ENCODE results near the gene RAB40C. TPM values are rescaled to one million over a fixed set of nuclear protein-coding genes. Genes with fewer than 3 reads are reported as not detected.

Gene RAB40C
- total and polyA plus RNA-seq, 9 of the 15 experiments (the other 6 are each of a cell fraction or from before 2014, with no cell fraction given): 0.17 to 23.4 (median 8.7) TPM

DNA sequence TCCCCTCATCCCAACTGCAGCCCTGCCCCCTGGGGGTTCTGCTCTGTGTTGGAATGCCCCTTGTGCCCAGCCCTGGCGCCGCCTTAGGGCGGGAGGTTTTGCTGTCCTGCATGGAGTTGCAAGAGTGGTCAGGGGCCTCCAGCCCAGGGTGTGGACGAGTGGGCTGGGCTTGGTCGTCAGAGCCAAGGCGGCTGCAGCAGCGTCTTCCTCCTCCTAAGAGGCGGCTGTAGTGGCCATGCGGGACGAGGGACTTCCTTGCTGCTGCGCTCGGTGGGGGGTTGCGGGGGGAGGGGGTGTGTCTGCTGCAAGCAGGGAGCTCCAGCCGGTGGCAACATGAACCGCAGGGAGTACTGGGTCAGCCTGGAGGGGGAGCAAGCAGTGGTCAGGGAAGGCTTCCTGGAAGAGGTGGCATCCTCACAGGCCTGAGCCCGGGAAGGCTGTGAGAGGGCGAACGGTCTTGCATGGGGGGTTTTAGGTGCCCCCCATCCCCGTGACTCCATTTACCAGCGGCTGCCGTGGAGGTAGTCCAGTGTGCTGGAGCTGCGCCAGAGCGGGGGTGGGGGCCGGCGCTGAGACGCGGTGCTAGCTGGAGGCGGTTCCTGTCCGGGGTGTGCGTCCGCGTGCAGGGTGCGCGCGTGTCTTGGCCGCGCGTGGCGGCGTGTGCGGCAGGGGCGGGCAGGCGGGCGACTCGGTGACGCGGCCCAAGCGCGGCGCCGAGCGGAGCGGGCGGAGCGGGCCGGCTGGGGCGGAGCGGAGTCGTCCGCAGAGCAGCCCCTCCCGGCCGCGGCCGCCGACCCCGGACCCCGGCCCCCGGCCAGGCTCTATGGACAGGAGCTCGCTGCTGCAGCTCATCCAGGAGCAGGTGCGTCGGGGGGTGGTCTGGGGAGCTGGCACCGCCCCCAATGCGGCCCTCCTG is 85.4 kb downstream of the RAB40C start, which contains the start of gene RHBDL1 (continued):
- TF ChIP-seq, protein P1, sequence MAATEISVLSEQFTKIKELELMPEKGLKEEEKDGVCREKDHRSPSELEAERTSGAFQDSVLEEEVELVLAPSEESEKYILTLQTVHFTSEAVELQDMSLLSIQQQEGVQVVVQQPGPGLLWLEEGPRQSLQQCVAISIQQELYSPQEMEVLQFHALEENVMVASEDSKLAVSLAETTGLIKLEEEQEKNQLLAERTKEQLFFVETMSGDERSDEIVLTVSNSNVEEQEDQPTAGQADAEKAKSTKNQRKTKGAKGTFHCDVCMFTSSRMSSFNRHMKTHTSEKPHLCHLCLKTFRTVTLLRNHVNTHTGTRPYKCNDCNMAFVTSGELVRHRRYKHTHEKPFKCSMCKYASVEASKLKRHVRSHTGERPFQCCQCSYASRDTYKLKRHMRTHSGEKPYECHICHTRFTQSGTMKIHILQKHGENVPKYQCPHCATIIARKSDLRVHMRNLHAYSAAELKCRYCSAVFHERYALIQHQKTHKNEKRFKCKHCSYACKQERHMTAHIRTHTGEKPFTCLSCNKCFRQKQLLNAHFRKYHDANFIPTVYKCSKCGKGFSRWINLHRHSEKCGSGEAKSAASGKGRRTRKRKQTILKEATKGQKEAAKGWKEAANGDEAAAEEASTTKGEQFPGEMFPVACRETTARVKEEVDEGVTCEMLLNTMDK (IDR thresholded peaks at IDR 0.05; ENCODE audit: borderline replicate concordance, insufficient read depth, low read depth, low read length, poor library complexity, severe bottlenecking): peak; percentile 83
- TF ChIP-seq POLR2AphosphoS2 (IDR thresholded peaks at IDR 0.05; ENCODE audit: low read length) (peak; percentile 89), E2F5 (CRISPR knock-in tag; IDR thresholded peaks at IDR 0.05) (no peak), HDAC1 (IDR thresholded peaks at IDR 0.05) (peak; percentile 82 to 85; a peak in 3 of 4 replicates), RNF2 (IDR thresholded peaks at IDR 0.05) (no peak; the same call in 1 of the 2 replicates), FOXK2 (conservative IDR thresholded peaks at IDR 0.05 in 1 of 2, IDR thresholded peaks at IDR 0.05 in 1 of 2; ENCODE audit: low read depth in 2 of 2) (peak; percentile 57 to 77; a peak in 2 of 4 replicates), THAP12 (CRISPR knock-in tag; IDR thresholded peaks at IDR 0.05) (peak; percentile 65), E2F6 (IDR thresholded peaks at IDR 0.05; ENCODE audit: borderline replicate concordance in 1 of 2, extremely low read depth in 1 of 2, insufficient read depth in 1 of 2, insufficient read length in 1 of 2, low read depth in 1 of 2, low read length in 1 of 2, poor library complexity in 1 of 2, severe bottlenecking in 1 of 2) (peak in 1 of 2 experiments; percentile 65), ZNF311 (CRISPR knock-in tag; IDR thresholded peaks at IDR 0.05) (no peak), CBX3 (IDR thresholded peaks at IDR 0.05; ENCODE audit: borderline replicate concordance in 1 of 2, low read length in 2 of 2) (peak in 1 of 2 experiments; percentile 73; a peak in 1 of 3 replicates), NKRF (IDR thresholded peaks at IDR 0.05; ENCODE audit: borderline replicate concordance) (peak; percentile 48; the same call in 1 of the 2 replicates), TARDBP (IDR thresholded peaks at IDR 0.05) (peak; percentile 66; the same call in 1 of the 2 replicates), SMARCE1 (IDR thresholded peaks at IDR 0.05) (peak; percentile 31; the same call in 1 of the 2 replicates)
- TF ChIP-seq, protein P2, sequence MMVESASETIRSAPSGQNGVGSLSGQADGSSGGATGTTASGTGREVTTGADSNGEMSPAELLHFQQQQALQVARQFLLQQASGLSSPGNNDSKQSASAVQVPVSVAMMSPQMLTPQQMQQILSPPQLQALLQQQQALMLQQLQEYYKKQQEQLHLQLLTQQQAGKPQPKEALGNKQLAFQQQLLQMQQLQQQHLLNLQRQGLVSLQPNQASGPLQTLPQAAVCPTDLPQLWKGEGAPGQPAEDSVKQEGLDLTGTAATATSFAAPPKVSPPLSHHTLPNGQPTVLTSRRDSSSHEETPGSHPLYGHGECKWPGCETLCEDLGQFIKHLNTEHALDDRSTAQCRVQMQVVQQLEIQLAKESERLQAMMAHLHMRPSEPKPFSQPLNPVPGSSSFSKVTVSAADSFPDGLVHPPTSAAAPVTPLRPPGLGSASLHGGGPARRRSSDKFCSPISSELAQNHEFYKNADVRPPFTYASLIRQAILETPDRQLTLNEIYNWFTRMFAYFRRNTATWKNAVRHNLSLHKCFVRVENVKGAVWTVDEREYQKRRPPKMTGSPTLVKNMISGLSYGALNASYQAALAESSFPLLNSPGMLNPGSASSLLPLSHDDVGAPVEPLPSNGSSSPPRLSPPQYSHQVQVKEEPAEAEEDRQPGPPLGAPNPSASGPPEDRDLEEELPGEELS (CRISPR knock-in tag; IDR thresholded peaks at IDR 0.05; ENCODE audit: borderline replicate concordance): 0 out of 2 replicates have a peak, but pooled peaks have one; percentile 63
